NCI-H524 treated with DMSO at 0.1 percent for 48 hours (cell line): ENCODE results near the gene POLE2.
"Not testable (repeated sequence)": the region's sequence is repeated elsewhere in the genome, so short reads cannot be mapped to it uniquely, and the experiment has no call there.

Source experiments
- DNase-seq: peaks from one replicate; lab custom pipeline; 2025; lab: John Stamatoyannopoulos, UW

POLE2 gene, protein sequence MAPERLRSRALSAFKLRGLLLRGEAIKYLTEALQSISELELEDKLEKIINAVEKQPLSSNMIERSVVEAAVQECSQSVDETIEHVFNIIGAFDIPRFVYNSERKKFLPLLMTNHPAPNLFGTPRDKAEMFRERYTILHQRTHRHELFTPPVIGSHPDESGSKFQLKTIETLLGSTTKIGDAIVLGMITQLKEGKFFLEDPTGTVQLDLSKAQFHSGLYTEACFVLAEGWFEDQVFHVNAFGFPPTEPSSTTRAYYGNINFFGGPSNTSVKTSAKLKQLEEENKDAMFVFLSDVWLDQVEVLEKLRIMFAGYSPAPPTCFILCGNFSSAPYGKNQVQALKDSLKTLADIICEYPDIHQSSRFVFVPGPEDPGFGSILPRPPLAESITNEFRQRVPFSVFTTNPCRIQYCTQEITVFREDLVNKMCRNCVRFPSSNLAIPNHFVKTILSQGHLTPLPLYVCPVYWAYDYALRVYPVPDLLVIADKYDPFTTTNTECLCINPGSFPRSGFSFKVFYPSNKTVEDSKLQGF

DNA sequence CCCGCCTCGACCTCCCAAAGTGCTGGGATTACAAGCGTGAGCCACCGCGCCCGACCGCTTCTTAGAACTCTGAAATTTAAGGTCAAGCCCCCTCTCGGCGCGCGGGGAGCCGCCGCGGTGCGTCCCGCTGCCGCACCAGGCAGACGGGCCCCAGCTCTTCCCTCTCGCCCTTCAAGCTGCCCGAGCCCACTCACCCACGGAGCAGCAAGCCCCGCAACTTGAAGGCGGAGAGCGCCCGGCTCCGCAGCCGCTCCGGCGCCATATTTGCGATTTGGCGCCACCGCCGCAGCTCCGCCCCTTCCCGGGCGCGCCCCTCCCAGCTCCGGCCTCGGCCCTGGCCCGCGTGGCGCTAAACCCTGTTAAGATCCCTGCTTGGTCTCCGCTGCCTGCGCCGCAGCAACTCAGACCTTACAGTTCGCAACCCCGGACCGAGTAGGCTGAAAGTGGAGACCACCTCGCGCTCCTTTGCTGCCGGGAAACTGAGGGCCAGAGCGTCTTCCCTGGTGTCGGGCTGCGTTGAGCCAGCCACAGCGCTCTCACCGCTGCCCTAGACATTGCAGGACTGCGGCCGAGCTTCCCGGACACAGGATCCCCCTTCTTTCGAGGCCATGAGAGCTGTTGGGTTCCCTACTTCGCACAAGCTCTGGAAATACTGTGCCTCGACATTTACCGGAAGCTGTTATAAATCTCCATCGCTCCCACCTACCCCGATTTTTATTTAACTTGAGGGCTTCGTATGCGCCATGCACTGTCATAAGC, at the start of gene POLE2:
Gene POLE2, minus strand, starts transcription at position 273 of the 759 bp plus-strand sequence. Its CDS starts 11 bp downstream, at position 262.
- DNase-seq = peak; percentile 50

DNA sequence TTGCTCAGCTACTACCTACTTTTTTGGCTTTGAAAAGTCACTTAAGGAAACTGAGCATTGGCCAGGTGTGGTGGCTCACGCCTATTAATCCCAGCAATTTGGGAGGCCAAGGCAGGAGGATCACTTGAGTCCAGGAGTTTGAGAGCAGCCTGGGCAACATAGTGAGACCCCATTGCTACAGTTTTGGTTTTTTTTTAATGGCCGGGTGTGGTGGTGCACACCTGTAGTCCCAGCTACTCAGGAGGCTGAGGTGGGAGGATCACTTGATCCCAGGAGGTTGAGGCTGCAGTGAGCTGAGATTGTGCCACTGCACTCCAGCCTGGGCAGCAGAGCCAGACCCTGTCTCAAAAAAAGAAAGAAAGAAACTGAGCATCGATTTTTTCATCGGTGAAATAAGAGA, 47.7 kb upstream of the POLE2 start:
- DNase-seq = not testable (repeated sequence)

DNA sequence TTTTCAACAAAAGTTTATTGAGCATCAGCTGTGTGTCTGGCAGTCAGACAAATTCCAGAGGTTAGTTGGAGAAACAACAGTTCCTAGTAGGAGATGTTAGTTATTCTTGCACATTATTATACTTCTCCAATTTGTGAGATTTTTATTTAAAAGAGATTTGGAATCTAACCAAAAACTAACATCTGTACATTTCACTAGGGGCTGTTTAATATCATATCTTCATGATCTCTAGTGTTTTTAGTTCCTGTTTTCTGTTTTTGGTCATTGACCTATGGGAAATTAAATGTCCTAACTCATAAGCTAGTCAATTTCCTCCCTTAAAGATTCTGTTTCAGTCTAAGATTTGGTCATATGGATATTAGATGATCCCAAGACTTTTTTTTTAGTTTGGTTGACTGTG, 45.8 kb upstream of the POLE2 start:
- DNase-seq = no peak

DNA sequence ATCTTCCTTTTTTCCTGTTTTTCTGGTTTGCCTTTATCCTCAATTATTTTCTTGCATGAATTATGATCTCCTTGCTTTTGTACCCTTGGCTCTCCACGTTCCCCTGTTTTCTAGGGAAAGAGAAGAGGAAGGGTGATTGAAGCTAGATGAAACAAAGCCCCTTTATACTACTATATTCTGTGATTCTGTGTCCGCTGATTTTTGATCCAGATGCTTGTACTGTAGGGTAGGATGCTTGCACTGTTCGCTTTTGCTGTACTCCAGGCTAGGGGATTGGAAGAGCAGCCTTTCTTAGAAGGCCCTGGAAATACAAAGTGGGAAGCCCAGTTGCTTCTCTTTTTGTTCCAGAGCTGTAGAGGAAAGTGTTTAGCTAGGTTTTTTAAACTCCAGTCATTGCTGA, 44.9 kb upstream of the POLE2 start:
- DNase-seq = no peak

DNA sequence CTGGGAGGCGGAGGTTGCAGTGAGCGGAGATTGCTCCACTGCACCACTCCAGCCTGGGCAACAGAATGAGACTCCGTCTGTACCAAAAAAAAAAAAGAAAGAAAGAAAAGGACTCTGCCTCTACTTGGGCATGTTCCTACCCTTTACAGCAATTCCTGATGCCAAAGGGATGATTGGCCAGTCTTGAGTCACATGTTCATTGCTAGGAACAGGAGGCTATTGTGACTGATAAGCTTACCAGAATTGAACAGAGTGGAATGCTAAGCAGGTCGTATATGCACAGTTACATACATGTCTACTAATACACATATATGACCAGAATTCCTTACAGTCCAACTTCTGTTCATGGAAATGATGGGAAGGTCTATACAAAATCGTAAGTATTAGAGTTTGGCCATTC, 39.2 kb upstream of the POLE2 start:
- DNase-seq = no peak

DNA sequence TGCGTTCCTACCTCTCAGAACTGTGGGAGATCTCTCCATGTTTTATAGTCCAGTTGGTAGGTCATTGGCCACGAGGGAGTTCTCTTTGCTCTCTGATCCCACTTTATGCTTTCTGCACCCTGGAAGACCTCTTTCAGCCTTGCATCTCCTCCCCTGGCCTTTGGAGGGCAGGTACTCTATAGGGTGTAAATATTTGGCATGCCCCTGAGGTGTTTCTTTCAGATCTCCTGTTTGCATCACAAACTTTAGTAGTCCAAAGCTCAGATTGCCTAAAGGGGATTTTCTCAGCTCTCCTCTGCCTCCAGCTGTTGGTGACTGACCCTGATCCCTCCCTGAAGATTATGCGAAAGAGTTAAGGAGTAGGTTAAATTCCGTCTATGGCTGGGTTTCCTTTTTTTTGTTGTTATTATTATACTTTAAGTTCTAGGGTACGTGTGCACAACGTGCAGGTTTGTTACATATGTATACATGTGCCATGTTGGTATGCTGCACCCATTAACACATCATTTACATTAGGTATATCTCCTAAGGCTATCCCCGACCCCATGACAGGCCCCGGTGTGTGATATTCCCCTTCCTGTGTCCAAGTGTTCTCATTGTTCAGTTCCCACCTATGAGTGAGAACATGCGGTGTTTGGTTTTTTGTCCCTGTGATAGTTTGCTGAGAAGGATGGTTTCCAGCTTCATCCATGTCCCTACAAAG, 33.9 kb upstream of the POLE2 start:
- DNase-seq = not testable (repeated sequence)

DNA sequence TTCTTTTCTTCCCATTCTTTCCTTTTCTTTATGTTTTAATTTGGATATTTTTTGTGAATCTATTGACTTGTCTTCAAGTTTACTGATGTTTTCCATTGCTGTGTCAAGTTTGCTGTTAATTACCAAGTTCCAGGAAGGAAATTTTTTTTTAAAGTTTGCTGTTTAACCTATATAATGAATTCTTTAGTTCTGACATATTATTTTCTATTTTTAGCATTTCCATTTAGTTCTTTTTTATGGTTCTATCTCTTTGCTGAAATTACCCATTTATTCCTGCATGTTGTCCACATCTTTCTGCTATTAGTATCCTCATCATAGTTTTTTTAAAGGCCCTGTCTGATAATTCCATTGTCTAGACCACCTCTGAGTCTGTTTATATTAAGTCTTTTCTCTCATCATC, 32.7 kb upstream of the POLE2 start:
- DNase-seq = no peak

DNA sequence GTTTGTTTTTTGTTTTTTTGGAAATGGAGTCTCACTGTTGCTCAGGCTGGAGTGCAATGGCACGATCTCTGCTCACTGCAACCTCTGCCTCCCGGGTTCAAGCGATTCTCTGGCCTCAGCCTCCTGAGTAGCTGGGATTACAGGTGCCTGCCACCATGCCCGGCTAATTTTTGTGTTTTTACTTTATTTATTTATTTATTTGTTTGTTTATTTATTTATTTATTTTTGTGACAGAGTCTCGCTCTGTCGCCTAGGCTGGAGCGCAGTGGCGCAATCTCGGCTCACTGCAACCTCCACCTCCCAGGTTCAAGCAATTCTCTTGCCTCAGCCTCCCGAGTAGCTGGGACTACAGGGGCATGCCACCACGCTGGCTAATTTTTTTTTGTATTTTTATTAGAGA, 23.0 kb upstream of the POLE2 start:
- not testable (repeated sequence) for DNase-seq

DNA sequence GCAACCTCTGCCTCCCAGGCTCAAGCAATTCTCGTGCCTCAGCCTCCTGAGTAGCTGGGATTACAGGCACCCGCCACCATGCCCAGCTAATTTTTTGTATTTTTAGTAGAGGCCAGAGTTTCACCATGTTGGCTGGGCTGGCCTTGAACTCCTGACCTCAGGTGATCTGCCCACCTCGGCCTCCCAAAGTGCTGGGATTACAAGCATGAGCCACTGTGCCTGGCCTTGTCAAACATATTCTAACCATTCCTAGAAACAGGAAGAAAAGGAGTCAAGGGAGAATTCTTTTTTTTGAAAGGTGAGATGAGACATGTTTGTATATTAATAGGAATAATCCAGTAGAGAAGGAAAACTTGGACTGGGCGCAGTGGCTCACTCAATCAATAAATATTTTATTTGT, 16.5 kb upstream of the POLE2 start:
- DNase-seq = not testable (repeated sequence)

DNA sequence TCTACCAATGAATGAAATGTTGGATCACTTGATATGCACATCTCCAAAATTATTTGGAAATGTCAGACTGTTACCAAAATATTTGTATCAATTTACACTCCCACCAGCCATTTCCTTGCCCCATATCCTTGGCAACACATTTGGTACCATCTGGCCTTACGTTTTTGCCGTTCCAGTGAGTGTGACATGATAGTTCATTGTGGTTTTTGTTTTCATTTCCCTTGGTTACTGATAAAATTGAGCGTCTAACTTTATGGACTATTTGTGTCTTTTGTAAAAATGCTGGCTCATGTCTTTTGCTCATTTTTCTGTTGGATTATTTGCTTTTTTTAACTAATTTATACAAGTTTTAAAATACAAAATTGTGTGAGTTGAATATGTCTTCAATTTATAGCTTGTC, 16.0 kb upstream of the POLE2 start:
- no peak for DNase-seq

DNA sequence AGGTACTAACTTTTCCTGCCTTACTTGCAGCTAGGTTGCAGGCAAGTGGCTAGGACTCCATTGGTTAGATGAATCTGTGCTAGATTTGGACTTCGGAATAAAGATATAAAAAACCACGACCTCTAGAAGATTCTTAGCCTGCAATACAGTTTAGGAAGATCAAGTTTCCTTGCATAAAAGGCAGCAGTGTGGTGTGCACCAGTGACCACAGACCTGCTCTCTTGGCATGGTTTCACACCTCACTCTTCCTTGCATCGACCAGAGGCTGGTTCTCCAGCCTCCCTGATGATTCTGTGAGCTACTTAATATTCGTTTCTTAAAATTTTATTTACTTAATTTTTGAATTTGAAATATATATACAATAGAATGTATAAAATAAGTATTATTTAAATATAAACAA, 14.7 kb upstream of the POLE2 start:
- no peak for DNase-seq

DNA sequence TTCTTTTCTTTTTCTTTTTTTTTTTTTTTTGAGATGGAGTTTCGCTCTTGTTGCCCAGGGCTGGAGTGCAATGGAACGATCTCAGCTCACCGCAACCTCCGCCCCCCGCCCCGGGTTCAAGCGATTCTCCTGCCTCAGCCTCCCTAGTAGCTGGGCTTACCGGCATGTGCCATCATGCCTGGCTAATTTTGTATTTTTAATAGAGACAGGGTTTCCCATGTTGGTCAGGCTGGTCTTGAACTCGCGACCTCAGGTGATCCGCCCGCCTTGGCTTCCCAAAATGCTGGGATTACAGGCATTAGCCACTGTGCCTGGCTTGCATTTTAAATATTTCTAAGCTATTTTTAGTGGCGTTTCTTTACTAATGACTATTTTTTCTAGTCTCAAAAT, 5.7 kb upstream of the POLE2 start:
- not testable (repeated sequence) for DNase-seq

DNA sequence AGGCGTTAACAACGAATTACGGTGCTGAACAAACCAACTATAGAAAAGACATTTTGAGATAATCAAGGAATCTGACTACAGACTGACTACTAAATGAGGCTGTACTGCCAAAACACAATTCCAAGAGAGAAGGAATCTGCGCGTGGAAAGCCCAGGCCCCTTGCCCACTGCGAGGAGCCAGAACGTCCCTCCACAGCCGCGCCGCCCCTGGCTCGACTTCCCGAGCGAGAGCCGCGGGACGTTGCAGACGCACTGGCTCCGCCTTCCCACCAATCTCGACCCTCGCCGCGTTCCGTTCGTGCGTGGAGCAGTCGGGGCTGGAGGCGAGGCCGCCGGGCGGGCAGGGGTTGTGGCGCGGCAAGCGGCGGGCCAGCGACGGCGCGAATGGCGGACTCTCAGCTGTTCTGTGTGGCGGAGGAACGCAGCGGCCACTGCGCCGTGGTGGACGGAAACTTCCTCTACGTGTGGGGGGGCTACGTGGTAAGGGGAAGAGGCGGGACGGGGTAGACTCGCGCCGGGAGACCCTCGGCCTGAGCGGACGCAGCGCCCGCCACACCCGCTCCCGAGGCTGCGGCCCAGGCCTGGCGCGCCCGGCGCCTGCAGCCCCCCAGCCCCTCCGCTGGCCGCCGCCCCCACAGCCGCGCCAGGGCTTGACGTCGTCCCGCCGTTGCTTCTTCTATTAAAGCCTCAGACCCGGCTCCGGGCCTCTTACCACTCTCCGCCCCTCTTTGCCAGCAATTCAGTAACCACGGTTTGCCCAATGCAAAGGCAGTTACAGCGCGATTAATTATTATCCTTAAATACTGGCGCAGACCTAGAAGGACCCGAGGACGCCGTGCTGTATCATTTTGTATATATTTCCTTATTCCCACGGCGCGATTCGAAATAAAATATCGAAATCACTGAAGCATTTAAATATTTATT, 5.1 kb upstream of the POLE2 start, which contains the start of gene KLHDC1:
Gene KLHDC1, plus strand, starts transcription at position 310 of the 924 bp plus-strand sequence. Its CDS starts 75 bp downstream, at position 385.
- DNase-seq = peak; percentile 35

DNA sequence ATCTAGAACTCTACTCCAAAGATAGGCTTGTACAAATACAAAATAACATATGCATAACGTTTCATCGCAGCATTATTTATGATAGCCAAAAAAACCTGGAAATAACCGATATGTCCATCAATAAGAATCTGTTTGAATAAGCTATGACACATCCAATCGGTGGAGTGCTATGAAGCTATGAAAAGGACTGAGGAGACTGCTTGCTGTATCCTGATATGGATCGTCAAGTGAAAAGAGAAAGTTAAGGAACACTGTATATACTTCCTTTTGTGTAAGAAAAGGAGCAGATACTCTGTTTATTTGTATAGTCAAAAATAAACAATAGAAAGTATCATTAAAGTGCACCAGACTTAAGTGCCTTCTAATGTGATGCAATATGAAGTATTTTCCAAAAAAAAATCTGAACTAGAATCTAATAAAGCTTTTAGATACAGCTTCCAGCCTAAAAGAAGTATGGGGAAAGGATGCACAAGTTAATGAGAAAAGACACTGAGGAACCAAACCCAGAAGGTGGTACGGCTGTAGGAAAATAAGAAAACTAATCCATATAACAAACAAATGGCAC, 4.3 kb upstream of the POLE2 start:
- DNase-seq = no peak

DNA sequence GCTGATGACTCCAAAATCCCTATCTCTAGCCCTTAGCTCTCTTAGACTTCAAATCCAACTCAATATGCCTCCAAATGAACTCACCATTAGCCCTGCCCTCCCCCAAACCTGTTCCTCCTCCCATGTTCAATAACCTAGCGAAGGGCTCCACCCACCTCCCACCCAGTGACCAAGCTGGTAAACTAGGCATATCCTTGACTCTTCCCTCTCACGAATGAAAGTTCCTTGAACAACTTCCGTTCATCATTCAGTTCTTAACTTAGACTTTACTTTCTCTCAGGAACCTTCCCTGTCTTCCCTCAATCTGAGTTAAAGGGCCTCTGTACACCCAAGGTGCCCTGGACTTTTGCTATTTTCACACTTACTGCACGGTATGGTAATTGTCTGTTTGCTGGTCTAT, 3.0 kb upstream of the POLE2 start:
- no peak for DNase-seq

DNA sequence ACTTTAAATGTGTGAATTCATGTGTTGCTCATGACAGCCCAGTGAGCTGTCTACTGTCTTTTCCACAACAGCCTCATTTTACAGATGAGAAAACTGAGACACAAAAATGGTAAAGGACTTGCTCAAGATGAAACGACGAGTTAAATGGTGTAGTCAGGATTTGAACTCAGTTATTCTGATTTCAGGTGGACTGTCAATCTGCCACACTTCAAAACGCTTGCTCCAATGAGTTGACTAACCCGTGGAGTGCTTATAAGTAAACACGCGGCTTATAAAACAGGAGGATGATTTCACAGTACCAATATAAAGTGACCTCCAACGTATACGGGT, 652 bp upstream of the POLE2 start:
- no peak for DNase-seq

DNA sequence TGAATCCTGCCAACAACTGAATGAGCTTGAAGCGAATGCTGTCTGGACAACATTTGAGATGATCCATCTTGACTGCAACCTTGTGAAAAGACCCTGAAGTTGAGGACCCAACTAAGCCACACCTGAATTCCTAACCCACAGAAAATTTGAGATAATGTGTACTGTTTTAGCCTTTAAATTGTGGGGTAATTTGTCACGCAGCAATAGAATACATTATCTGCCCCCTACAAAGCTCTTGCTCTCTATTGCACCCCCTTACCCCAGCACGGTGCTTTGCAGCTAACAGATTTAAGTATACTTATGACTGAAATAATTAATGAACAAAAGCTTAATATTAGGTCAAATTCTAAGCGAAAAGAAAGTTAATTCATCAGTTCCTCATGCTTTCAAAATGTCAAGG, 1.6 kb downstream of the POLE2 start:
- no peak for DNase-seq

DNA sequence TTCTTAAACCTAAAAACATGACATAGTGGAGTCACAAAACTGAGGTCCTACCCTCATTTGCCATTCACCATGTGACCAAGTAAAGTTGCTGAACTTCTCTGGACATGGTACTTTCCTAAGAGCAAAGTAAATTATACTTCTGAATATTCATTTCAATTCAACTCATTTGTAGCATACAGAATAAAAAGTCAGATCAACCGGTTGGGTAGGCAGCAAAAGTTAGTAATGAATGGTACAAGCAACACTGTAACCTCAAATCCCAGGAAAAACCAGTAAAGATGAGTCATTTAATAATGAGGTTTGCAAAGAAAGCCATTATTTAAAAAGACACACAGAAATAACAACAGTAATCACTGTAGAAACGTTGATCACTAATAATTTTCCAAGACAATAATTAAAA, 8.7 kb downstream of the POLE2 start:
- DNase-seq = no peak

DNA sequence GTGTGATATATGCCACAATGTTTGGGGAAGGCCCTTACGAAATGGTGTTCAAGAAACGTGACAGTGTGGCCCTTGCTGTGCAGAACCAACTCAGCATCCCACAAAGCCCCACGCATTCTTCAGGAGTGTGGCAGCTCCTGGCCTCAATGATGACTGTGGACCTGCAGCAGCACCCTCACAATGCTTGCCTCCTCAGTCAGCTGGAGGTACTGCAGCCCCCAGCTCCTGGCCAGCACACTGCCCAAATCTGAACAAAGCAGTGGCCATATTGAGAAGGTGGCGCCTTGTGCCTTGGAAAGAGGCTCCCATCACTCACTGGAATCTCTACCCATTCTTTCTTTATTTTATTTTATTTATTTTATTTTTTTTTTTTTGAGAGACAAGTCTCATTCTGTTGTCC, 10.4 kb downstream of the POLE2 start:
- no peak for DNase-seq

DNA sequence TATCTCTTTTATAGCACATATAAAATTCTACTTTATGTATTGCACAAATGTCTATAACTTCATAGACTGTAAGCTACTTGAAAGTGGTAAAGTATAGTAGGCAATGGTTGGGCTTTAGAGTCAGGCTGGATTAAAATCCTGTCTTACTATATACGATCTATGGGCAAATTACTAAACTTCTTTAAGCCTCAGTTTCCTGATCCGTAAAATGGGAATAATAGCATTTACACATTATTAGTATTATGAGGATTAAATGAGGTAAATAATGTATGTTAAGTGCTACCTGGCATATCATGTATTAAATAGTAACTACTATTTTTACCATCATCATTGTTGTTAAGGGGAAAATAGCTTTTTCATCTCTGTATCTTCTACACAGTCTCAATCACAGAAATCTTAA, 14.4 kb downstream of the POLE2 start:
- DNase-seq = no peak

DNA sequence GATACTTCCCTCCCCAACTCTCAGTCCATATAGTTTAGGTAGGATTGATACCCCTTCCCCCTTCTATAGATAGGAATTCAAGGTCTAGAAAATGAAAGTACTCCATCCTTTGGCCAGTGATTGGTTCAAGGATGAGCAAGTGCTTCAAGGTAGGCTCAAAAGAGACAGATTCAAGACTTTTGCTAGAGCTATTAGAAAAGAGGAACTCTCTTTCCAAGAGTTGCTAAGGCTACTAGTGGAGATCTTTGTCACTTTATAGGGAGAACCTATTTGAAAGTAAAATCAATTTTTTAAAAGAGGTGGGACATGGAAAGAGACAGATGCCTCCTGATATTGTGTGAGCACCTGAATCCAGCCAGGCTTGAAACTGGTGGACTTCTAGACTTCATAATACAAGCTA, 17.5 kb downstream of the POLE2 start:
- DNase-seq = no peak
